Epithelial cell of prostate (primary cell): Measurements from ENCODE around the gene RHOT2.

ENCODE experiments used
- DNase-seq: peaks from one replicate; pipeline ENCODE4 v3.0.0-alpha.2; 2011; ENCODE audit warnings: low read depth, low spot score
- H3K27ac ChIP-seq: fragments of 450-650 bp; 2 replicates; pipeline ENCODE4 v1.5.1; 2017; ENCODE audit warnings: mild to moderate bottlenecking

RHOT2 gene

GRCh38 chr16:666572-666971 is 1.4 kb upstream of the RHOT2 start:
- DNase-seq, result no peak
- H3K27ac ChIP-seq, result no peak overlapping the region

GRCh38 chr16:667113-667779 is 686 bp upstream of the RHOT2 start:
- no peak for DNase-seq
- peak overlapping the region; percentile 60 for H3K27ac ChIP-seq

- no peak for DNase-seq
- peak overlapping the region; percentile 60 for H3K27ac ChIP-seq
These were observed 713 bp downstream of the RHOT2 start for GRCh38 chr16:668519-669171.

- no peak for DNase-seq
- no peak overlapping the region for H3K27ac ChIP-seq
These were observed 1.7 kb downstream of the RHOT2 start for GRCh38 chr16:669666-670065.

- H3K27ac ChIP-seq, result no peak overlapping the region
- DNase-seq, result no peak
These were observed 2.8 kb downstream of the RHOT2 start for GRCh38 chr16:670485-671352.

GRCh38 chr16:671353-672131 is 3.6 kb downstream of the RHOT2 start:
- H3K27ac ChIP-seq, result no peak overlapping the region
- DNase-seq, result no peak

- no peak for DNase-seq
- no peak overlapping the region for H3K27ac ChIP-seq
These were observed 4.4 kb downstream of the RHOT2 start for GRCh38 chr16:672371-672770.

- H3K27ac ChIP-seq, result peak overlapping the region; percentile 39
- DNase-seq, result no peak
These were observed 4.9 kb downstream of the RHOT2 start for GRCh38 chr16:672851-673250.

- DNase-seq, result no peak
These were observed 5.6 kb downstream of the RHOT2 start for GRCh38 chr16:673399-673991.

GRCh38 chr16:674214-674881 is 6.4 kb downstream of the RHOT2 start:
- peak overlapping the region; percentile 39 for H3K27ac ChIP-seq
- DNase-seq, result no peak

More at GRCh38 chr16:673399-673991, 5.6 kb downstream of the RHOT2 start:
- peak overlapping the region; percentile 39 for H3K27ac ChIP-seq

GRCh38 chr16:674968-675883 is 7.3 kb downstream of the RHOT2 start, which contains the start of gene RHBDL1:
RHBDL1 (plus strand) TSS chr16:675671; CDS start chr16:675791, 120 bp downstream.
- DNase-seq, result no peak
- H3K27ac ChIP-seq, result peak within 1 kb of the TSS; percentile 58

GRCh38 chr16:675884-676564 is 8.1 kb downstream of the RHOT2 start:
- peak overlapping the region; percentile 58 for H3K27ac ChIP-seq
- no peak for DNase-seq

- no peak for DNase-seq
- H3K27ac ChIP-seq, result peak overlapping the region; percentile 58
These were observed 8.6 kb downstream of the RHOT2 start for GRCh38 chr16:676565-676902.

GRCh38 chr16:676913-677312 is 9.0 kb downstream of the RHOT2 start:
- peak overlapping the region; percentile 58 for H3K27ac ChIP-seq
- peak; percentile 91 for DNase-seq

GRCh38 chr16:677316-678190 is 9.6 kb downstream of the RHOT2 start:
- DNase-seq, result no peak
- H3K27ac ChIP-seq, result peak overlapping the region; percentile 58

- no peak overlapping the region for H3K27ac ChIP-seq
- DNase-seq, result no peak
These were observed 10.4 kb downstream of the RHOT2 start for GRCh38 chr16:678209-678857.
